Middle frontal gyrus (tissue), 1 donor: ENCODE results near the gene ADAM12.

ENCODE experiments used
- DNase-seq: peaks from one replicate; pipeline ENCODE4 v3.0.0-alpha.2; 2015; ENCODE audit warnings: low spot score; ENCODE audit errors: extremely low spot score

Gene ADAM12

GRCh38 chr10:126123466-126123865 lies 264.8 kb downstream of the ADAM12 start:
- no peak for DNase-seq

GRCh38 chr10:126122881-126123280 lies 265.4 kb downstream of the ADAM12 start:
- no peak for DNase-seq

GRCh38 chr10:126119599-126119998 lies 268.7 kb downstream of the ADAM12 start:
- DNase-seq, result no peak

GRCh38 chr10:126118476-126118875 lies 269.8 kb downstream of the ADAM12 start:
- DNase-seq, result no peak

GRCh38 chr10:126117196-126117595 lies 271.1 kb downstream of the ADAM12 start:
- no peak for DNase-seq

GRCh38 chr10:126115886-126116285 lies 272.4 kb downstream of the ADAM12 start:
- no peak for DNase-seq

- no peak for DNase-seq
Observed at GRCh38 chr10:126114884-126115555, 273.3 kb downstream of the ADAM12 start.

GRCh38 chr10:126111516-126111915 lies 276.8 kb downstream of the ADAM12 start:
- DNase-seq, result no peak

- no peak for DNase-seq
Observed at GRCh38 chr10:126110489-126111180, 277.6 kb downstream of the ADAM12 start.

- no peak for DNase-seq
Observed at GRCh38 chr10:126109893-126110292, 278.4 kb downstream of the ADAM12 start.

- no peak for DNase-seq
Observed at GRCh38 chr10:126108693-126109092, 279.6 kb downstream of the ADAM12 start.

GRCh38 chr10:126104767-126105166 lies 283.5 kb downstream of the ADAM12 start:
- no peak for DNase-seq

GRCh38 chr10:126102636-126103035 lies 285.6 kb downstream of the ADAM12 start:
- DNase-seq, result no peak

GRCh38 chr10:126101736-126102135 lies 286.5 kb downstream of the ADAM12 start:
- DNase-seq, result no peak

- DNase-seq, result no peak
Observed at GRCh38 chr10:126101325-126101724, 287.0 kb downstream of the ADAM12 start.

GRCh38 chr10:126099366-126099765 lies 288.9 kb downstream of the ADAM12 start:
- no peak for DNase-seq

GRCh38 chr10:126098226-126098581 lies 290.1 kb downstream of the ADAM12 start:
- DNase-seq, result no peak

- DNase-seq, result no peak
Observed at GRCh38 chr10:126097558-126098225, 290.6 kb downstream of the ADAM12 start.

GRCh38 chr10:126094537-126094936 lies 293.7 kb downstream of the ADAM12 start:
- DNase-seq, result no peak

- DNase-seq, result no peak
Observed at GRCh38 chr10:126092366-126093215, 295.7 kb downstream of the ADAM12 start.

GRCh38 chr10:126090911-126091728 lies 297.2 kb downstream of the ADAM12 start:
- DNase-seq, result no peak
